GM04503 (cell line): ENCODE data around the gene ELFN2.
"Not testable (repeated sequence)": the region's sequence is repeated elsewhere in the genome, so short reads cannot be mapped to it uniquely, and the experiment has no call there.

Experiments
- DNase-seq: peaks from one replicate; pipeline ENCODE4 v3.0.0-alpha.2; 2012; ENCODE audit warnings: low read depth

The ELFN2 gene

DNA sequence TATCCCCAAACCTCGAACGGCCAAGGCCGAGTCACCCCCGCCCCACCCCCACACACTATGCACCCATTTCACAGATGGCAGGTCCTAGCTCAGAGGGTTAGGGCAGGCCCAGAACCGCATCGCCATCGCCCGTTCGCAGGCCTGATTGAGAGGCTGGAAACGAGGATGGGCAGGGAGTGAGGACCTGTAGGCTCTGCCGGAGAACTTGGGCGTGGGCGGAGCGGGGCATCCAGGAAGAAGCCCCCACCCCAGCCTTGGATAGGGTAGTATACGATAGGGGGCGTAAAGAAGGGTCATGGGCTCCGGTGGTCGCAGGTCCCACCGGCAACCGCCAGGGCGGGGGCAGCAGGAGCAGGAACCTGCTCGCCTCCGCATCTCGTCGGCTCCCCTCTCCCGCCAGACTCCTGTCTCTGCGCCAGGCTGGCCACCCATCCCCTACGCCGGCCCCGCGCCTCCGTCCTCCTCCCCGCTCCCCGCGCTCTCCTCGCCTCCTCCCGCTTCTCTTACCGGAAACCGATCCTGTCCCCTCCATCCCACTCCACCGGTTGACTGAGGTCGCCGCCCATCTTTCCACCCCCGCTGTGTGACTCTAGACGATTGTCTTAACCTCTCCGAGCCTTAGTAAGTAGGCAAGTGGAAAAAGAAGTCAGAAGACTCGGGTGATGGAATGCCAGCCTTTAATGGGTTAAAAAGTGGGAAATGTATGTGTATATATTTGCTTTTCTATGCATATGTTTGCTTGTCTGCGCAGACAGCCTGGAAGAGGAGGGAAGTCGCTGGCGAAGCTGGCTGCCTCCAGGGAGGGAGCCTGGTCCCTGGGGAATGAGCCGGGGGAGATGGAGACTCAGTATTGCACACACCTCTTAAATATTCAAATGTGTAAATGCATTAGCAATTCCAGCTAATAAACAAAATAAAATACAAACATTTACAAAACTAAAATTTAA lies 92.1 kb downstream of the ELFN2 start:
- no peak for DNase-seq

DNA sequence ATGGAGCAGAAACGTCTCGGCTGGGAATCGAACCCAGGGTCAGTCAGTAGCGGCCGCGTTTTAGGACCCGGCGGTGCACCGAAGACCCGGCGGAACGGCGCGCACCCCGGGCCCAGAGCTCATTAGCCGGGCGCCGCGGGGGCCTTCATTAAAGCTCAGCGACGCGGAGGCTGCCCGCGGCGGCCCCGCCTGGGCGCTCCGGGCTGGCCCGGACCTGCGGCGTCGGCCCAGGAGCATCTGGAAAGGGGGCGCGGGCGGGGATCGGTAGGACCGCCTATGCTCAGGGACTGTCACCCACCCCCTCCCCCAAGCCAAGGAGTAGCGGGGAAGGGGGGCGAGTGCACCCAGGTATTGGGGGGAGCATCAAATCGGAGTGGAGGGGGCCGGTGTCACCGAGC lies 92.8 kb downstream of the ELFN2 start:
- DNase-seq: no peak

DNA sequence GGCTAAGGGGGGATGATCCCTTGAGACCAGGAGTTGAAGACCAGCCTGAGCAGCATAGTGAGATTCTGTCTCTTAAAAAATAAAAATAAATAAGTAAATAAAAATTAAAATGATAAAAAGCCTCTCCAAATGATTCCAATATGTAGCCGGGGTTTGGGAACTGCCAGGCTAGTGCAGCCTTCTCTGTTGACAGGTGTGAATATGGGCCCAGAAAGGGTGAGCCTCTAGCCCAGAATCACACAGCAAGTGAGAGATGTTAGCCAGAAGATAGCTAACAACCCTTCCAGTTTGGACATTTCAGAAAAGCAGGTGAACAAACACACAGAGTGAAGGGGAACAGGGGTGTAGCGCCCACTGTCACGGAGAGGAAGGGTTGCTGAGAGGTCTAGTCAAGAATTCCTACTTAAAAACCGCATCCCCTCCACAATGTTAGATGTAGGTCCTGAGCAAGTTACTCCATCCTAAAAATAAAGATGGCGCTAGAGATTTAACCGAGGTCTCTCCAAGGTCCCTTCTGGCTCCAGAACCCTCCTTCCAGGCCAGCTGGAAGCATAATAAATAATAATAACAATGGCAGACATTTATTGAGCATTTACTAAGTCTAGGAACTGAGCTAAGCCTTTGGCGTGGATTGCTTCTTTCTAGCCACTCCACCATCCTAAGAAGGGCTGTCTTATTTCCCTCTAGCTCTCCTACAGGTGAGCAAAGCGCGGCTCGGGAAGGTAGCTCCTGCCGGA lies 93.4 kb downstream of the ELFN2 start:
- DNase-seq: no peak

DNA sequence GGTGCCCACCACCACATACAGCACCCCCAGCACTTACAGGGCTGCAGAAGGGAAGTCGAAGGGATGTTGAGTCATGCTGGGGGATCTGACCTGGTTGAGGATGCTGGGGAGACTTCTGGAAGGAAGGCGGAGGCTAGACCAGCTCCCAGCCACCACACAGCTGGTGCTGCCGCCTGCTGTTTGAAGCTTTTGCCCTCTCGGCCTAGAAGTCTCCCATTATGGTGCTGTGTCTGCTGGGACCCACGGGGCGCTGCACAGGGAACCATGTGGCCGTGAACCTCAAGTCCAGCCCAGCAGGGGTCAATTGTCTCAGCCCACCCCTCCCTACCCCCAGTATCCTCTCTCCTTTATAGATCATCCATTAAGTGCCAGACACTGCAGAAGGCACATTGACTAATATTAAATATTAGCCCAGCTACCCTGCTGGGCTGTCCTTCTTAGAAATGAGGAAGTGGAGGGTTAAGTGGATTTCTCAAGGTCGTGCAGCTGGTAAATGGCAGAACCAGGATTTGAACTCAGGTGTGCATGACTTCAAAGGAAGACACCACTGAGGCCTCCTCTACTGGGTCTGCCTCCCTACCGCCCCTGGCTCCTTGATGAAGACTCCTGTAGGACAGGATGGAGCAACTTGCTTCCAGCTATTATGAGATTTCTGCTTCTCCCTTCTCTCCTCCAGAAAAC lies 95.3 kb downstream of the ELFN2 start:
- no peak for DNase-seq

DNA sequence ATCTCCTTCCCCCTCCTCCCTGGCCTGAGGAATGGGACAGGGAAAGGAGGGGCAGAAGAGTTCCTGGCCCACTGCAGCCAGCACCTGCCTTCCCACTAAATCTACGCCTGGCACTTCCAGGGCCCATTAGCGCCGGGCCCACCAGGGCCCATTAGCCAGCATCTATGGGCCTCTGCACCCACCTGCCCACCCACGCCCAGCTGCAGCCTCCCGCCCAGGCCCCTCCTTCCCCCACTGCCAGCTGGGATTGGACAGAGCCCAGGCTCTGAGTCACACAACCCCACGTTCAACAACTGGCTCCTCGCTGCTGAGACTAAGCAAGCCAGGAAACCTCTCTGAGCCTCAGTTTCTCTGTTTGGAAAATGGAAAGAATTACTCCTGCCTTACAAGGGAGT lies 96.2 kb downstream of the ELFN2 start:
- no peak for DNase-seq

DNA sequence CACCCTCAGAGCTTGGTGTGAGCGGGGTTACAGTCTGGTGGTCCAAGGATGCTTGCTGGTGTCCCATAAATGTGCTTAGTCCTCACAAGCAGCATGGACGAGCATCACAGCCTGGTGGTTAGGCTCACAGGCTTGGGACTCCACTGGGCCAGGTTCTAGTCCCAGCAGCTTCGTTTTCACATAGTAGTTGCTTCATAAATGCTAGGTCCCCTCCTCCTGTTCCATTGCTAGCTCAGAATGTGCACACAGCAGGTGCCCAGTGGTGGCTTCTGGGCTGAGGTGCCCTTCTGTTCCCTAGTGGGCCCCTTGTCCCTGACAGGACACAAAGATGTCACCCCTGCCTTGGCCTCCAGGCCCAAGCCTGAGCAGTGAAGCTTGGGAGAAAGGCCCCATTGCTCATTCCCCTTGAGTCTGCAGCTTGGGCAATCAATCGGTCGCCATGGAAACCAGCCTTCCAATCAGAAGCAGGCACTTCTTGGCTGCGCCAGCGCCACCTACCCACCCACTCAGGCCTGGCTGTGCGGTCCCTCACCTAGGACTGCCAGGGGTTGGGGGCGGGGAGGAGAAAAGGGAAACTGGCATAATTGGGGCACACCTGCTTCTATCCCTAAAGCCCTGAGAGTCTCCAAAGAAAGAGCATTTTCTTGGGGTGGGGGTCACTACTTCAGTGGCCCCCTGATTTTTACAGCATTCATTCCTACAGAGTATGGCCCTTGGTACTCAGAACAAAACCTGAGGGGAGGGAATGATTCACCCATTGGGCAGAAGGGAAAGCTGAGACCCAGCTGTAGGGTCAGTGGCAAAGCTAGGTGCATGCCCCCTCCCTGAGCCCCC lies 96.9 kb downstream of the ELFN2 start:
- no peak for DNase-seq

DNA sequence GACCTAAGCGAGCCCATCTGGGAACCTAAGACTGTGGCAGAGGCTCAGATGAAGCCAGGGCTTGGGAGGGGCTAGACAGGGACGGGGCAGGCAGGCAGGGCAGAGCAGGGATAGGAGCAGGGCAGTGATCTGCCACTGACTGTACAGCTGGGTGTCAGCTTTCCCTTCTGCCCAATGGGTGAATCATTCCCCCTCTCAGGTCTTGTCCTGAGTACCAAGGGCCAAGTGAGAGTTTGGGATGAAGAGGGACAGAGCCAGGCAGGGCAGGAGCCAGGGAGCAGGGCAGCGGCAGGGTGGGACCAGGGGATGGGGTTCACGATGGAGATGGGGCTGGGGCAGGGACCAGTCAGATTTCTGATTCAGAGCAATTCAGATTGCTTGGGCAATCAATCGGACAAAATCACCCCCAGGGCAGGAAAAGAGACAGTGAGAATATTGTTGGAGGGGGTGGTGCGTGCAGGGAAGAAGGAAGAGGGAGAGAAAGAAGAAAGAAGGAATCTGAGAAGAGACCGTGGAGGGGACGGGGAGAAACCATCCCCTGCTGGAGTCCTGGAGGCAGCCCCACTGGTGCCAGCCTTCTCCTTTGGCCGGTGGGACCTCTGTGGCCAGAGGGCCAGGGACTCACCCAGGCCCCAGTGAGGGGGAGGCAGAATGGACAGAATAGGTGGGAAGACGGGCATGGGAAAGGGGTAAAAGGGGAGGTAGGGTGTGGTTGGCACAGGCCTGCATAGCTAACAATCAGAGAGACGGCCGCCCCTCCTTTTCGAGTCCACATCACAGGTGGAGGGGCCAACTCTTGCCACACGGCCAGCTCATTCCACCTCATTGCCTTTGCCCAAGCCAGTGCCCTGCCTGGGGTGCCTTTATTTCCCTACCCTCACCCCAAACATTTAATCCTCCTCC lies 97.8 kb downstream of the ELFN2 start:
- no peak for DNase-seq

DNA sequence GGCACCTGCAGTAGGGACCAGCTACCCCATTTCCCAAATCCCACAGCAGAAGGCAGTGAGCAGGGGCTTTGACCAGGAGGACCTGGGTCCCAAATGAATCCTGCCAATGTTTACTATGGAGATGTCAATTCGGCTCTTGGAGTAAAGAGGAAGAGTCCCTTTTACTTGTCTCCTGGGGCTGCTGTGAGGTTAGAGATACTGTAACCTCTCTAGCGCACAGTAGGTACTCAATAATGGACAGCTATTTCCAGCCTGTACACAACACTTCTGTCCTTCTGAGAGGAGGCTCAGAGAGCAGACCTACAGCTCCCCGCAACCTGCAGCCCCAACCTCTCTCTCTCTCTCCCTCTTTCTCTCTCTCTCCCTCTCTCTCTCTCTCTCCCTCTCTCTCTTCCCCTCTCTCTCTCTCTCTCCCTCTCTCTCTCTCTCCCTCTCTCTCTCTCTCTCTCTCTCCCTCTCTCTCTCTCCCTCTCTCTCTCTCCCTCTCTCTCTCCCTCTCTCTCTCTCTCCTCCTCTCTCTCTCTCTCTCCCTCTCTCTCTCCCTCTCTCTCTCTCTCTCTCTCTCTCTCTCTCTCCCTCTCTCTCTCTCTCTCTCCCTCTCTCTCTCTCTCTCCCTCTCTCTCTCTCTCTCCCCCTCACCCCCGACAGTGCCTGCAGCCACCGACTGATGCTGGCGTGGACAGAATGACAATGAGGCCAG lies 98.6 kb downstream of the ELFN2 start:
- DNase-seq: not testable (repeated sequence)

DNA sequence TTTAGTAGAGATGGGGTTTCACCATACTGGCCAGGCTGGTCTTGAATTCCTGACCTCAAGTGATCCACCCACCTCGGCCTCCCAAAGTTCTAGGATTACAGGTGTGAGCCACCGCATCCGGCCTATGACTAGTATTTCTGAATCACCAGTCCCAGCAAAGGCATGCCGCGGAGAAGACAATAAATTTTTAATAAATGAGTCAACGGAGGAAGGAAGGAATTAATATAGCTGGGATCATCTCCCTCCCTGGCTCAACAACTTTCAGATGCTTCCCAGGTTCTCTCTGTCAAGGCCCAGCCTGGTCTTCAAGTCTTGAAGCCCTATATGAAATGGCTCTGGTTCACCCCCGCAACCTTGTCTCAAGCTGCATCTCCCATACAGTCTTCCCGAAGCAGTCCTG lies 99.3 kb downstream of the ELFN2 start:
- DNase-seq: no peak

DNA sequence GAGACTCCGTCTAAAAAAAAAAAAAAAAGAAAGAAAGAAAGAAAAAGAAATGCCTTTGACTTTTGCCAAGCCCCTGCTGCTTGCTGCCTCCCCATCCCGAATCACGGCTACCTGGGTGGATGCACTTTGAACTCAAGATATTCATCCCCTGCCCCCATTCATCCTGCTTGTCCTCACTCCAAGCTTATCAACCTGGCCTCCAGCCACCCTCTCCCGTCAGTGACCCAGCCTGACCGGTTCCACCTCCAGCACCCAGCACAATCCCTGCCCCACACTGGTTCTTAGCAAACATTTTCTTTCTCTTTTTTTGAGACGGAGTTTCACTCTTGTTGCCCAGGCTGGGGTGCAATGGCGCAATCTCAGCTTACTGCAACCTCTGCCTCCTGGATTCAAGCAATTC lies 100.6 kb downstream of the ELFN2 start:
- no peak for DNase-seq

DNA sequence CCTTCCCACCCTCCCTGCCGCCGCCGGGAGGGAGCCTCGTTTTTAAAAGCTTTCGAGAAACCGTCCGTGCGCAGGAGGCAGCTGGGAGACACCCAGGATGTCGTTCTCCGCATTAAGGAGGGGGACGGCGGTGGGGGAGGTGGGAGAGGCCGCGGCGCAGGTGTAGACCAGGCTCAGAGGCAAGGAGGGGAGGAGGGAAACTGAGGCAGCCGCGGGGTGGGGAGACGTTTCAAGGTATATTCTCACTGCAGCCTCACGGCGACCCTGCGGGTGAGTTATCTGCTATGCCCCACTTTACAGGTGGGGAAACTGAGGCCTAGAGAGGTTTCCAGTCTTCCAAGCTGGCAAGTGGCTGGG lies 102.3 kb downstream of the ELFN2 start:
- DNase-seq: no peak

DNA sequence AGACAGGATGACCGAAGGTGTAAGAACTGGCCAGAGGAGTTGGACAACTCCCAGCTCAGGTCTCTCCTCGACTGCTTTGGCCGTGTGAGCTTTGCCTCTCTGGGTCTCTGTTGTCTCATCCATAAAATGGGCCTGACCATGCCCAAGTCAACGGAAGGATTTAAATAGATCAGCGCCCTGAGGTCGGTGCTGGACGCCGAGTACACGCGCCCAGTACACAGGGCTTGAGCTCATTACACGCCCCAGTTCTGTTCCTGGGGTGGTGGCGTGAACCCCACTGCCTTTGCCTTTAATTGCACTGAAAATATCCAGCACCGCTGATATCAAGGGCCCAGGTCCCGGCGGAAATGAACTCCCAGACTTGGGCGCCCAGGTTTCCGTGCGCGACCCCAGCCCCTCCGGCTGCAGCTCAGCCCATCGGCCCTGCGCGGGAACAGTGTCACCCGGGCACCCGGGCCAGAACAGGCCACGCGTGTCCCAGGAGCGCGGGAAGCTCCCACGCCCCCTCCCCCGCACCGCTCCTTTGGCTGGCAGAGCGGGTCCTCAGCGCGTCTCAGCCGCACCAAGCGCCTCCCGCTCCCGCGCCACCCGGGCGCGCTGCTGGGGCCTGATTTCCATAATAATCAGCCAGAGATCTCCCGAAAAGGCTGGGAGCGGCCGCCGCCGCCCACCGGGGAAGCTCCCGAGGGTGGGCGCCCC lies 102.8 kb downstream of the ELFN2 start:
- no peak for DNase-seq

DNA sequence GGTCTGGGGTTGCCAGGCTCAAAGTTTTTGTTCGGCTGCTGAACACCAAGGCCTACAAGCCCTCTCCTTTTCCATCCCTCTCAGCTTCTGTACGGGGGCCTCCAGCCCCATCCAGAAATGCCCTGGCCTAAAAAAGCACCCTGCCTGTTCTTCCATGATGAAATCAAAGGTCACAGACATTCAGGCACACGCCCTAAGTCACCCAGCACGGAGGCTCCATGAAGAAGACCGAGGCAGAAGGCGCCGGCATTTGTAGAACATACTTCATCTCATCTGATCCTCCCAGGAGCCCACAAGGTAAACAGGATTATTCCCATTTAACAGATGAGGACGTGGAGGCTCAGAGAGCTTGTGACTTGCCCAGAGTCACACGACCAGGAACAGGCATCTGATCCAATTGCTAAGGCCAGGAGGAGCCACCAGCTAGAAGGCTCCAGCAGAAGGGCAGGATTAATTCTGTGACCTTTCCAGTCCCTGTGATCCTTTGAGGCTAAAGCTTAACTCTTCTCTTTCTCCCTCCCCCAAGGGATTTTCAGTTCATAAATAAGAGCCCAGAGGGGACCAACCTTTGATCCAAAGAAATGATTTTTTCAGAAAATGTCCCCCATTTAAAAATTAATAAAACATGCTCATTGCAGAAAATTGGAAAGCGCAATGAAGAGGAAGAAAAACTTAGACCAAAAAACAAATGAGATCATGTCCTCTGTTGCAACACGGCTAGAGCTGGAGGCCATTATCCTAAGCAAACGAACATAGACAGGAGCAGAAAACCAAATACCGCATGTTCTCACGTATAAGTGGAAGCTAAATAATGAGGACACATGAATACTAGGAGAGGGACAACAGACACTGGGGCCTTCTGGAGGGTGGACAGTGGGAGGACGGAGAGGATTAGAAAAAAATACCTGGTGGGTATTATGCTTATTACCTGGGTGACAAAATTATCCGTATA lies 106.3 kb downstream of the ELFN2 start:
- DNase-seq: no peak

DNA sequence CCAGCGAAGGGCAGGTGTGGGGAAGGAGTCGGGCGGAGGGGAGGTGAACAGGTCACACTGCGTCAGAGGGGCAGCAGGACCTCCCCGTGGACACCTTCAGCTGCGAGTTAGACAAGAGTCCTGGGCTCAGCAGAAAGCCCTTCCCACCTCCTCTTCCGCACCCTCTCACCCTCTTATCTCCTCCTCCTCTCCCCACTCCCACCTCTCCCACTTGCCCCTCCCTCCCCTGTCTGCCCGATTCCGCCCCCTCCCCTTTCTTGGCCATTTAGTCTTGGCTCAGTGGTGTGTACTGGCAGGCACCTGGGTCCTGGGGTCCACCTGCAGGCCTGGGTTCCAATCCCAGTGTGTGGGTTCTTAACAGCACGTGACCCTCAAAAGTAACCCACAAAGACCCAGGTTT lies 107.8 kb downstream of the ELFN2 start:
- no peak for DNase-seq

DNA sequence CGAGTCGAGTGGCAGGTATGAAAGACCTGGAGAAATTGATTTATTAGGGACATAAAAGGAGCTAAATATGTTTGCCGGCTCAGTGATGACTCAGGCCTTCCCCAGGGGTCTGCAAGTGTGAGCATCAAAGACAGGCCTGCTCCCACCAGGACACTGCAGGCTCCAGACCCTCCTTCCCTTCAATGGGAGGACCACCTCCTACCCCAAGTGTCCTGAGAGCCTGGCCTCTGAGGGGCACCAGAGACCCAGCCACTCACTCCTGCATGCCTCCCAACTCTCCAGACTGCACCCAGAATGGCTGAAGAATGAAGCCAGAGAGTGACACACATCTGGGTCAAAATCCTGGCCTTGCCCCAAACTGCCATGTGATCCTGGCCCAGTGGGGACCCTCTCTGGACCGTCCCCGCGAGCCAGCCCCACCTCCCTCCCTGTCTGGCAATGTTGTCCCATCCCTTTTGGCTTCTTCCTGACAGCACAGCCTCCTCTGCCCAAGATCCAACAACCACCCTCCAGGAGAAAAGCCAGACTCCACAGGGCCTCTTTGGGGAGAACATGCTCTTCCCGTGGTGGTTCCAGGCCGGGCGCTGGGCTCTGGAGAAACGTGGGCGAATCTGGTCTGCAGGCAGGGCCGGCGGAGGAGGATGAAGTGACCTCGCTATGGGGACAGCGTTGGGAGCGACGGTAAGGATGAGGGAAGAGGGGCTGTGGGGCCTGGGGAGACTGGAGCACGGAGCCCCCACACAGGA lies 108.7 kb downstream of the ELFN2 start:
- DNase-seq: no peak
